A549 (cell line): ENCODE data around the gene LHCGR. TPM values are rescaled to one million over a fixed set of nuclear protein-coding genes. Genes with fewer than 3 reads are reported as not detected.

ENCODE experiments used
- ATAC-seq, 2 experiments: fragments of 200-7000 bp in 1 of 2; fragments of >200 bp in 1 of 2; cut with Nextera tagmentation in 1 of 2; cut with Tn5 transposase in 1 of 2; 3 replicates each; pipeline versions ENCODE4 v1.8.0 to v1.9.1; 2018 to 2020; ENCODE audit warnings: mild to moderate bottlenecking in 1 of 2, moderate library complexity in 1 of 2
- CTCF ChIA-PET: fragments of 300-600 bp; sonication (Branson Sonifier 250); formaldehyde crosslinking; extraction: SDS; loops from one replicate; lab custom pipeline; 2021; ENCODE audit warnings: antibody characterized with exemption, inconsistent platforms; lab: Yijun Ruan, JAX
- POLR2A ChIA-PET: fragments of 350-600 bp; formaldehyde crosslinking; extraction: SDS; loops from one replicate; lab custom pipeline; 2021; ENCODE audit warnings: antibody characterized with exemption, inconsistent platforms; lab: Yijun Ruan, JAX
- DNase-seq, 2 experiments: peaks; one replicate each; pipeline versions ENCODE4 v3.0.0 to v3.0.0-alpha.2; 2011 to 2016; ENCODE audit warnings: low read depth in 1 of 2, low spot score in 1 of 2
- FAIRE-seq: peaks from 2 replicates; lab custom pipeline; 2011; peaks lifted over from hg19 to GRCh38; lab: Jason Lieb, UNC
- H3K27ac ChIP-seq, 2 experiments: fragments of >200 bp; sonication (Bioruptor Twin); formaldehyde crosslinking; 3 replicates each; pipeline ENCODE4 v1.5.1; 2016 to 2017
- H3K4me1 ChIP-seq: fragments of >200 bp; sonication (Bioruptor Twin); formaldehyde crosslinking; 3 replicates; pipeline ENCODE4 v1.6.1; 2016
- H3K4me2 ChIP-seq: fragments of >200 bp; sonication (Bioruptor Twin); formaldehyde crosslinking; 3 replicates; pipeline ENCODE4 v1.6.1; 2016
- H3K4me3 ChIP-seq: fragments of >200 bp; sonication (Bioruptor Twin); formaldehyde crosslinking; 3 replicates; pipeline ENCODE4 v1.5.1; 2016
- H3K9me3 ChIP-seq: fragments of >200 bp; sonication (Bioruptor Twin); formaldehyde crosslinking; 3 replicates; pipeline ENCODE4 v1.6.1; 2016
- CBX8 ChIP-seq: fragments of 200-600 bp; sonication (generic); IDR thresholded peaks from 2 replicates; pipeline ENCODE4 v1.6.1; 2016
- CEBPB ChIP-seq, 2 experiments: fragments of >200 bp in 1 of 2; sonication (Bioruptor Twin) in 1 of 2; formaldehyde crosslinking in 1 of 2; IDR thresholded peaks; 2 replicates each; pipeline ENCODE4 v1.6.1; 2012 to 2016
- EHMT2 ChIP-seq: fragments of 200-600 bp; sonication (generic); IDR thresholded peaks from 2 replicates; pipeline ENCODE4 v1.6.1; 2016; ENCODE audit warnings: antibody characterized with exemption, low read depth, mild to moderate bottlenecking, moderate library complexity
- FOXS1 ChIP-seq: fragments of 250-450 bp; sonication (Bioruptor Pico); IDR thresholded peaks from 2 replicates; pipeline ENCODE4 v1.5.0; 2020; ENCODE audit warnings: mild to moderate bottlenecking, moderate library complexity
- JUN ChIP-seq, 2 experiments: fragments of >200 bp; sonication (Bioruptor Twin); formaldehyde crosslinking; IDR thresholded peaks; 2 replicates in 1 of 2; 3 replicates in 1 of 2; pipeline ENCODE4 v1.6.1; 2016 to 2017
- JUNB ChIP-seq: fragments of >200 bp; sonication (Bioruptor Twin); formaldehyde crosslinking; IDR thresholded peaks from 2 replicates; pipeline ENCODE4 v1.6.1; 2016
- KDM1A ChIP-seq: fragments of 200-600 bp; sonication (generic); IDR thresholded peaks from 2 replicates; pipeline ENCODE4 v1.6.1; 2016; ENCODE audit warnings: low read depth, mild to moderate bottlenecking
- NFE2L2 ChIP-seq: fragments of 150-350 bp; conservative IDR thresholded peaks from 2 replicates; pipeline ENCODE4 v1.6.1; 2014; ENCODE audit warnings: low read length
- PHF8 ChIP-seq: fragments of 200-600 bp; sonication (generic); IDR thresholded peaks from 2 replicates; pipeline ENCODE4 v1.6.1; 2016; ENCODE audit warnings: low read depth, mild to moderate bottlenecking, antibody characterized with exemption, moderate library complexity, borderline replicate concordance
- POLR2AphosphoS2 ChIP-seq: conservative IDR thresholded peaks from 2 replicates; pipeline ENCODE4 v1.6.1; 2012; ENCODE audit warnings: low read length, improper control_type of control experiment, inconsistent platforms
- RCOR1 ChIP-seq: fragments of 150-350 bp; IDR thresholded peaks from 2 replicates; pipeline ENCODE4 v1.6.1; 2014; ENCODE audit warnings: antibody characterized with exemption, low read length, low read depth
- RFX5 ChIP-seq: fragments of 450-650 bp; IDR thresholded peaks from 2 replicates; pipeline ENCODE4 v1.7.1; 2014; ENCODE audit warnings: antibody characterized with exemption, mild to moderate bottlenecking, moderate library complexity
- RNF2 ChIP-seq: fragments of 200-600 bp; sonication (generic); IDR thresholded peaks from 2 replicates; pipeline ENCODE4 v1.6.1; 2016; ENCODE audit warnings: low read depth, mild to moderate bottlenecking, antibody characterized with exemption, moderate library complexity, borderline replicate concordance
- SMC3 ChIP-seq: fragments of >200 bp; sonication (Bioruptor Twin); formaldehyde crosslinking; IDR thresholded peaks from 3 replicates; pipeline ENCODE4 v1.6.1; 2018; ENCODE audit warnings: inconsistent platforms
- ZC3H11A ChIP-seq: fragments of 450-650 bp; IDR thresholded peaks from 2 replicates; pipeline ENCODE4 v1.6.1; 2014; ENCODE audit warnings: antibody characterized with exemption, mild to moderate bottlenecking
- ZFP36 ChIP-seq: fragments of 450-650 bp; IDR thresholded peaks from 2 replicates; pipeline ENCODE4 v1.6.1; 2014; ENCODE audit warnings: borderline replicate concordance; ENCODE audit not compliant: partially characterized antibody
- WGBS: methylation state at CpG from one replicate; pipeline ENCODE4 v1.1.6; 2017; ENCODE audit errors: missing lambda C conversion rate; 5-methylcytosine and 5-hydroxymethylcytosine counted together
- polyA plus RNA-seq, 4 experiments: library from polyadenylated mRNA; depleted of rRNA in 3 of 4; stranded (reverse); fragments of >200 nt; fragmentation: RNase III in 1 of 4; extraction: RNeasy Plus Mini Kit Qiagen cat#74134 plus additional on column Dnase treatment in 1 of 4; gene quantifications; 2 replicates in 3 of 4; 3 replicates in 1 of 4; pipeline ENCODE4 v1.2.3, GENCODE V29; 2011 to 2017
- TF ChIP-seq, protein P1 (sequence below): fragments of 200-600 bp; sonication (generic); IDR thresholded peaks from 2 replicates; pipeline ENCODE4 v1.6.1; 2016; ENCODE audit warnings: antibody characterized with exemption, mild to moderate bottlenecking, moderate library complexity
- TF ChIP-seq, protein P2 (sequence below): fragments of >200 bp; sonication (Bioruptor Twin); formaldehyde crosslinking; IDR thresholded peaks from 2 replicates; pipeline ENCODE4 v1.6.1; 2016
- TF ChIP-seq, protein P3 (sequence below): fragments of 250-450 bp; sonication (Bioruptor Pico); IDR thresholded peaks from 2 replicates; pipeline ENCODE4 v1.5.0; 2020; ENCODE audit warnings: low read depth, mild to moderate bottlenecking, moderate library complexity
- TF ChIP-seq, protein P4 (sequence below): IDR thresholded peaks from 2 replicates; pipeline ENCODE4 v1.6.1; 2012; ENCODE audit warnings: low read depth, borderline replicate concordance
- TF ChIP-seq, protein P5 (sequence below): fragments of >200 bp; sonication (Bioruptor Twin); formaldehyde crosslinking; IDR thresholded peaks from 3 replicates; pipeline ENCODE4 v1.6.1; 2016
- TF ChIP-seq, protein P6 (sequence below): IDR thresholded peaks from 2 replicates; pipeline ENCODE4 v1.6.1; 2012

Gene LHCGR
- polyA plus RNA-seq, 2 of the 4 experiments (the other 2 are of a cell fraction) = not detected

DNA sequence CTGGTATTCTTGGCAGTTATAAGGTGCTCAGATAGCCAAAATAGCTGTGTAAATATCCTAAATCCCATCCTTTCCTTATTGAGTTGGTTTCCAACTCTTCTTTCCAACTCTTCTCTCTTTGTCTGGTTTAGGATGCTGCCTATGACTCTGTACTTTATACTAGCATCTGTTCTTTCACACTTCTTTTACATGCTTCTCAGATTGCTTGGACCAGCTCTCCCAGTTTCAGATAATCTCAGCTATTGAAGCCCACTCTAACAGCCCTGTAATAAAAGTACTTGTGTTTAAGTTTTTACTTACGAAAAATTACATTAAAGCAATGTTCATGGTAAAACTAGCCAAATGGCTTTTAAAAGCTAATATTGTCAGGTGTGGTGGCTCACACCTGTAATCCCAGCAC lies 14.7 kb upstream of the LHCGR start:
- FAIRE-seq (no peak), DNase-seq (no peak), ATAC-seq (no peak)
- Histone ChIP-seq H3K9me3 (no peaks in the 10 kb centered on the region), H3K4me3 (no peak overlapping the region), H3K4me2 (no peak overlapping the region), H3K27ac (no peak overlapping the region), H3K4me1 (no peaks in the 10 kb centered on the region)
- TF ChIP-seq RFX5 (no peak), ZFP36 (no peak), EHMT2 (no peak), NFE2L2 (no peak)
- CTCF ChIA-PET = interaction anchor here (0.9 kb wide), 1 partner anchor 39 kb away, joined by 3 read pairs; no protein-coding TSS in a partner anchor
- WGBS = 3% methylated on average over 1 of the region's 1 CpG
- POLR2A ChIA-PET = no interaction called here

DNA sequence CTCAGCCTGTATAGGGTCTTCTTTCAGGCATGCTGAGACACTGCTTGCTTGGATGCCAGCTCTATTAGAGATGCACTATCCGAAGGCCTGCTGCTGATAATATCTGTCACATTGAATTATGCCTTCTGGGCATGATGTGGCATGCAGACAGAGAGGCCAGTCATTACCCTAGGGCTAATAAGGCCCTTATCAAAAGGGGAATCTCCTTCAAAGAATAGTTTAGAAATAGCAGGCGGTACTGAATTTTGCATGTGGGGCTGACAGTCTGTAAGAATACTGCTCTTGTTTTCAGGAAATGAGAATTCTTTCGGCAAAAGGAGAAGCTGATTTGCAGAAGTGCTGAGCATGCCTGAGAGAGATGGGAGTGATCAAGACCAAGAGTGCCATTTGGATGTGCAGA lies 13.1 kb upstream of the LHCGR start:
- Histone ChIP-seq H3K4me3 (no peak overlapping the region), H3K9me3 (no peaks in the 10 kb centered on the region), H3K27ac (no peak overlapping the region), H3K4me2 (no peak overlapping the region), H3K4me1 (no peaks in the 10 kb centered on the region)
- CTCF ChIA-PET = interaction anchor here (0.8 kb wide), 1 partner anchor 22 kb away, joined by 3 read pairs; no protein-coding TSS in a partner anchor
- POLR2A ChIA-PET = no interaction called here
- ATAC-seq (no peak), DNase-seq (no peak), FAIRE-seq (no peak)
- TF ChIP-seq, protein P1, sequence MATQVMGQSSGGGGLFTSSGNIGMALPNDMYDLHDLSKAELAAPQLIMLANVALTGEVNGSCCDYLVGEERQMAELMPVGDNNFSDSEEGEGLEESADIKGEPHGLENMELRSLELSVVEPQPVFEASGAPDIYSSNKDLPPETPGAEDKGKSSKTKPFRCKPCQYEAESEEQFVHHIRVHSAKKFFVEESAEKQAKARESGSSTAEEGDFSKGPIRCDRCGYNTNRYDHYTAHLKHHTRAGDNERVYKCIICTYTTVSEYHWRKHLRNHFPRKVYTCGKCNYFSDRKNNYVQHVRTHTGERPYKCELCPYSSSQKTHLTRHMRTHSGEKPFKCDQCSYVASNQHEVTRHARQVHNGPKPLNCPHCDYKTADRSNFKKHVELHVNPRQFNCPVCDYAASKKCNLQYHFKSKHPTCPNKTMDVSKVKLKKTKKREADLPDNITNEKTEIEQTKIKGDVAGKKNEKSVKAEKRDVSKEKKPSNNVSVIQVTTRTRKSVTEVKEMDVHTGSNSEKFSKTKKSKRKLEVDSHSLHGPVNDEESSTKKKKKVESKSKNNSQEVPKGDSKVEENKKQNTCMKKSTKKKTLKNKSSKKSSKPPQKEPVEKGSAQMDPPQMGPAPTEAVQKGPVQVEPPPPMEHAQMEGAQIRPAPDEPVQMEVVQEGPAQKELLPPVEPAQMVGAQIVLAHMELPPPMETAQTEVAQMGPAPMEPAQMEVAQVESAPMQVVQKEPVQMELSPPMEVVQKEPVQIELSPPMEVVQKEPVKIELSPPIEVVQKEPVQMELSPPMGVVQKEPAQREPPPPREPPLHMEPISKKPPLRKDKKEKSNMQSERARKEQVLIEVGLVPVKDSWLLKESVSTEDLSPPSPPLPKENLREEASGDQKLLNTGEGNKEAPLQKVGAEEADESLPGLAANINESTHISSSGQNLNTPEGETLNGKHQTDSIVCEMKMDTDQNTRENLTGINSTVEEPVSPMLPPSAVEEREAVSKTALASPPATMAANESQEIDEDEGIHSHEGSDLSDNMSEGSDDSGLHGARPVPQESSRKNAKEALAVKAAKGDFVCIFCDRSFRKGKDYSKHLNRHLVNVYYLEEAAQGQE = no peak
- TF ChIP-seq, protein P2, sequence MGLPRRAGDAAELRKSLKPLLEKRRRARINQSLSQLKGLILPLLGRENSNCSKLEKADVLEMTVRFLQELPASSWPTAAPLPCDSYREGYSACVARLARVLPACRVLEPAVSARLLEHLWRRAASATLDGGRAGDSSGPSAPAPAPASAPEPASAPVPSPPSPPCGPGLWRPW = no peak
- TF ChIP-seq KDM1A (no peak), JUN (IDR thresholded peaks at IDR 0.05) (no peak), SMC3 (no peak), FOXS1 (CRISPR knock-in tag) (no peak), RNF2 (no peak), NFE2L2 (no peak), RCOR1 (no peak), CBX8 (no peak), ZC3H11A (no peak), PHF8 (no peak), JUNB (no peak), POLR2AphosphoS2 (no peak), CEBPB (IDR thresholded peaks at IDR 0.05) (no peak)
- TF ChIP-seq, protein P3, sequence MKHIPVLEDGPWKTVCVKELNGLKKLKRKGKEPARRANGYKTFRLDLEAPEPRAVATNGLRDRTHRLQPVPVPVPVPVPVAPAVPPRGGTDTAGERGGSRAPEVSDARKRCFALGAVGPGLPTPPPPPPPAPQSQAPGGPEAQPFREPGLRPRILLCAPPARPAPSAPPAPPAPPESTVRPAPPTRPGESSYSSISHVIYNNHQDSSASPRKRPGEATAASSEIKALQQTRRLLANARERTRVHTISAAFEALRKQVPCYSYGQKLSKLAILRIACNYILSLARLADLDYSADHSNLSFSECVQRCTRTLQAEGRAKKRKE (CRISPR knock-in tag) = no peak
- TF ChIP-seq, protein P4, sequence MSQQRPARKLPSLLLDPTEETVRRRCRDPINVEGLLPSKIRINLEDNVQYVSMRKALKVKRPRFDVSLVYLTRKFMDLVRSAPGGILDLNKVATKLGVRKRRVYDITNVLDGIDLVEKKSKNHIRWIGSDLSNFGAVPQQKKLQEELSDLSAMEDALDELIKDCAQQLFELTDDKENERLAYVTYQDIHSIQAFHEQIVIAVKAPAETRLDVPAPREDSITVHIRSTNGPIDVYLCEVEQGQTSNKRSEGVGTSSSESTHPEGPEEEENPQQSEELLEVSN = no peak
- TF ChIP-seq, protein P5, sequence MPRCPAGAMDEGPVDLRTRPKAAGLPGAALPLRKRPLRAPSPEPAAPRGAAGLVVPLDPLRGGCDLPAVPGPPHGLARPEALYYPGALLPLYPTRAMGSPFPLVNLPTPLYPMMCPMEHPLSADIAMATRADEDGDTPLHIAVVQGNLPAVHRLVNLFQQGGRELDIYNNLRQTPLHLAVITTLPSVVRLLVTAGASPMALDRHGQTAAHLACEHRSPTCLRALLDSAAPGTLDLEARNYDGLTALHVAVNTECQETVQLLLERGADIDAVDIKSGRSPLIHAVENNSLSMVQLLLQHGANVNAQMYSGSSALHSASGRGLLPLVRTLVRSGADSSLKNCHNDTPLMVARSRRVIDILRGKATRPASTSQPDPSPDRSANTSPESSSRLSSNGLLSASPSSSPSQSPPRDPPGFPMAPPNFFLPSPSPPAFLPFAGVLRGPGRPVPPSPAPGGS = no peak
- TF ChIP-seq, protein P6, sequence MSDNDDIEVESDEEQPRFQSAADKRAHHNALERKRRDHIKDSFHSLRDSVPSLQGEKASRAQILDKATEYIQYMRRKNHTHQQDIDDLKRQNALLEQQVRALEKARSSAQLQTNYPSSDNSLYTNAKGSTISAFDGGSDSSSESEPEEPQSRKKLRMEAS = no peak
- WGBS = 20% methylated on average over 3 of the region's 3 CpGs
